HepG2 (cell line): ENCODE data around the gene UBTD1. TPM values are rescaled to one million over a fixed set of nuclear protein-coding genes. Genes with fewer than 3 reads are reported as not detected.

Experiments
- polyA plus RNA-seq, 8 experiments: library from polyadenylated mRNA; depleted of rRNA in 3 of 8; stranded (reverse) in 7 of 8; unstranded in 1 of 8; fragments of >200 nt; fragmentation: Illumina TruSeq in 4 of 8; extraction: Trizol in 4 of 8; gene quantifications; 2 replicates each; pipeline versions ENCODE4 v1.2.1 to v1.2.3, GENCODE V29; 2011 to 2016; ENCODE audit warnings: low read depth in 4 of 8, missing spikeins in 1 of 8, mixed read lengths in 1 of 8; ENCODE audit not compliant: insufficient read depth in 1 of 8
- total RNA-seq, 5 experiments: library from RNA; depleted of rRNA; stranded (reverse); fragments of >200 nt; fragmentation: Illumina TruSeq; extraction: Trizol; gene quantifications; 2 replicates each; pipeline ENCODE4 v1.2.3, GENCODE V29; 2016; ENCODE audit warnings: low read depth in 1 of 5

UBTD1 gene
- total and polyA plus RNA-seq, 2 of the 13 experiments (the other 11 are each of a cell fraction or from before 2014, with no cell fraction given): 7.9 to 10.0 TPM

Other genes with a start within 250 kb of the UBTD1 start
- 10.0 and 15.6 TPM in 2 replicates for gene ARHGAP19, start 206.3 kb upstream of the UBTD1 start, total RNA-seq (2016; rRNA removed; fragmentation: Illumina TruSeq; extraction: Trizol)
- gene ARHGAP19, start 206.3 kb upstream of the UBTD1 start, polyA plus RNA-seq (2011; rRNA removed): 4.3 and 7.6 TPM in 2 replicates
- 1.3 and 2.3 TPM in 2 replicates for gene FRAT1, start 179.7 kb upstream of the UBTD1 start, total RNA-seq (2016; rRNA removed; fragmentation: Illumina TruSeq; extraction: Trizol)
- 1.7 TPM in 2 replicates for gene FRAT1, start 179.7 kb upstream of the UBTD1 start, polyA plus RNA-seq (2011; rRNA removed)
- gene FRAT2, start 164.2 kb upstream of the UBTD1 start, total RNA-seq (2016; rRNA removed; fragmentation: Illumina TruSeq; extraction: Trizol): 10.1 and 14.1 TPM in 2 replicates
- 6.3 and 7.2 TPM in 2 replicates for gene FRAT2, start 164.2 kb upstream of the UBTD1 start, polyA plus RNA-seq (2011; rRNA removed)
- 30.6 and 39.4 TPM in 2 replicates for gene RRP12, start 97.6 kb upstream of the UBTD1 start, total RNA-seq (2016; rRNA removed; fragmentation: Illumina TruSeq; extraction: Trizol)
- 13.2 and 18.6 TPM in 2 replicates for gene RRP12, start 97.6 kb upstream of the UBTD1 start, polyA plus RNA-seq (2011; rRNA removed)
- 354 and 442 TPM in 2 replicates for gene PGAM1, start 72.7 kb upstream of the UBTD1 start, total RNA-seq (2016; rRNA removed; fragmentation: Illumina TruSeq; extraction: Trizol)
- 403 and 483 TPM in 2 replicates for gene PGAM1, start 72.7 kb upstream of the UBTD1 start, polyA plus RNA-seq (2011; rRNA removed)
- gene EXOSC1, start 52.9 kb upstream of the UBTD1 start, total RNA-seq (2016; rRNA removed; fragmentation: Illumina TruSeq; extraction: Trizol): 39.9 and 47.6 TPM in 2 replicates
- gene EXOSC1, start 52.9 kb upstream of the UBTD1 start, polyA plus RNA-seq (2011; rRNA removed): 36.3 and 38.0 TPM in 2 replicates
- gene ZDHHC16, start 52.7 kb upstream of the UBTD1 start, total RNA-seq (2016; rRNA removed; fragmentation: Illumina TruSeq; extraction: Trizol): 30.2 and 41.8 TPM in 2 replicates
- 40.8 and 49.4 TPM in 2 replicates for gene ZDHHC16, start 52.7 kb upstream of the UBTD1 start, polyA plus RNA-seq (2011; rRNA removed)
- gene MMS19, start 502 bp upstream of the UBTD1 start, total RNA-seq (2016; rRNA removed; fragmentation: Illumina TruSeq; extraction: Trizol): 76.4 and 95.9 TPM in 2 replicates
- gene MMS19, start 502 bp upstream of the UBTD1 start, polyA plus RNA-seq (2011; rRNA removed): 106 and 107 TPM in 2 replicates
- not detected in 2 replicates for gene ANKRD2, start 73.9 kb downstream of the UBTD1 start, total RNA-seq (2016; rRNA removed; fragmentation: Illumina TruSeq; extraction: Trizol)
- gene ANKRD2, start 73.9 kb downstream of the UBTD1 start, polyA plus RNA-seq (2011; rRNA removed): not detected in 2 replicates
- gene HOGA1, start 85.5 kb downstream of the UBTD1 start, total RNA-seq (2016; rRNA removed; fragmentation: Illumina TruSeq; extraction: Trizol): 18.8 and 19.5 TPM in 2 replicates
- gene HOGA1, start 85.5 kb downstream of the UBTD1 start, polyA plus RNA-seq (2011; rRNA removed): 7.1 and 7.6 TPM in 2 replicates
- gene C10orf62, start 90.8 kb downstream of the UBTD1 start, total RNA-seq (2016; rRNA removed; fragmentation: Illumina TruSeq; extraction: Trizol): 0.28 and 1.6 TPM in 2 replicates
- 0.61 and 0.74 TPM in 2 replicates for gene C10orf62, start 90.8 kb downstream of the UBTD1 start, polyA plus RNA-seq (2011; rRNA removed)
- 3.4 and 4.2 TPM in 2 replicates for gene MORN4, start 134.6 kb downstream of the UBTD1 start, total RNA-seq (2016; rRNA removed; fragmentation: Illumina TruSeq; extraction: Trizol)
- 9.1 and 10.8 TPM in 2 replicates for gene MORN4, start 134.6 kb downstream of the UBTD1 start, polyA plus RNA-seq (2011; rRNA removed)
- 14.3 and 16.6 TPM in 2 replicates for gene PI4K2A, start 141.7 kb downstream of the UBTD1 start, total RNA-seq (2016; rRNA removed; fragmentation: Illumina TruSeq; extraction: Trizol)
- gene PI4K2A, start 141.7 kb downstream of the UBTD1 start, polyA plus RNA-seq (2011; rRNA removed): 10.9 and 12.3 TPM in 2 replicates
- 39.8 and 47.6 TPM in 2 replicates for gene AVPI1, start 188.3 kb downstream of the UBTD1 start, total RNA-seq (2016; rRNA removed; fragmentation: Illumina TruSeq; extraction: Trizol)
- gene AVPI1, start 188.3 kb downstream of the UBTD1 start, polyA plus RNA-seq (2011; rRNA removed): 60.6 and 61.2 TPM in 2 replicates
- gene MARVELD1, start 214.8 kb downstream of the UBTD1 start, total RNA-seq (2016; rRNA removed; fragmentation: Illumina TruSeq; extraction: Trizol): not detected in 2 replicates
- gene MARVELD1, start 214.8 kb downstream of the UBTD1 start, polyA plus RNA-seq (2011; rRNA removed): 0.08 TPM in 1 of 2 replicates, not detected in the other
- gene ZFYVE27, start 238.2 kb downstream of the UBTD1 start, total RNA-seq (2016; rRNA removed; fragmentation: Illumina TruSeq; extraction: Trizol): 6.1 and 19.7 TPM in 2 replicates
- gene ZFYVE27, start 238.2 kb downstream of the UBTD1 start, polyA plus RNA-seq (2011; rRNA removed): 20.5 and 26.9 TPM in 2 replicates